MM.1S (cell line): ENCODE measurements around the gene KLF18.

Experiments used
- DNase-seq: peaks from one replicate; pipeline ENCODE4 v3.0.0-alpha.2; 2015
- H2AFZ ChIP-seq: fragments of 300-600 bp; sonication (generic); 2 replicates; pipeline ENCODE4 v1.6.0; 2016; ENCODE audit warnings: antibody characterized with exemption, low read length
- H3F3A ChIP-seq: fragments of 300-600 bp; sonication (generic); 2 replicates; pipeline ENCODE4 v1.6.1; 2016; ENCODE audit warnings: mild to moderate bottlenecking, antibody characterized with exemption, low read length, moderate library complexity, mixed read lengths; ENCODE audit not compliant: insufficient read depth
- H3K27ac ChIP-seq: fragments of 300-600 bp; sonication (generic); 2 replicates; pipeline ENCODE4 v1.5.1; 2016; ENCODE audit warnings: mild to moderate bottlenecking, low read length
- H3K27me3 ChIP-seq: fragments of 300-600 bp; sonication (generic); replicated peaks from 2 replicates; pipeline ENCODE4 v1.6.0; 2016; ENCODE audit warnings: low read length; ENCODE audit not compliant: insufficient read depth
- H3K36me3 ChIP-seq: fragments of 300-600 bp; sonication (generic); replicated peaks from 2 replicates; pipeline ENCODE4 v1.6.1; 2016; ENCODE audit warnings: mild to moderate bottlenecking, low read length, mixed read lengths; ENCODE audit not compliant: insufficient read depth
- H3K4me1 ChIP-seq: fragments of 300-600 bp; sonication (generic); 2 replicates; pipeline ENCODE4 v1.6.1; 2016; ENCODE audit warnings: low read length, mixed read lengths
- H3K4me2 ChIP-seq: fragments of 300-600 bp; sonication (generic); 2 replicates; pipeline ENCODE4 v1.6.0; 2016; ENCODE audit warnings: low read depth, low read length
- H3K4me3 ChIP-seq: fragments of 300-600 bp; sonication (generic); 2 replicates; pipeline ENCODE4 v1.5.1; 2016; ENCODE audit warnings: low read length, mixed read lengths
- H3K79me2 ChIP-seq: fragments of 300-600 bp; sonication (generic); 2 replicates; pipeline ENCODE4 v1.6.1; 2016; ENCODE audit warnings: mixed run types, low read length, mixed read lengths
- H3K9ac ChIP-seq: fragments of 300-600 bp; sonication (generic); 2 replicates; pipeline ENCODE4 v1.6.1; 2016; ENCODE audit warnings: low read length, mixed read lengths
- H3K9me2 ChIP-seq: fragments of 300-600 bp; sonication (generic); replicated peaks from 2 replicates; pipeline ENCODE4 v1.6.1; 2016; ENCODE audit warnings: mild to moderate bottlenecking, low read length, mixed read lengths; ENCODE audit not compliant: insufficient read depth
- H3K9me3 ChIP-seq: fragments of 300-600 bp; sonication (generic); replicated peaks from 2 replicates; pipeline ENCODE4 v1.6.1; 2016; ENCODE audit warnings: mild to moderate bottlenecking, low read length, mixed read lengths; ENCODE audit not compliant: insufficient read depth
- H4K20me1 ChIP-seq: fragments of 300-600 bp; sonication (generic); 2 replicates; pipeline ENCODE4 v1.6.1; 2016; ENCODE audit warnings: mild to moderate bottlenecking, low read length, moderate library complexity, mixed read lengths; ENCODE audit not compliant: insufficient read depth
- EZH2 ChIP-seq: fragments of 300-600 bp; sonication (generic); optimal IDR thresholded peaks from 2 replicates; pipeline ENCODE3; 2017; ENCODE audit warnings: low read depth, mild to moderate bottlenecking, antibody characterized with exemption, low read length, mixed read lengths
- EZH2phosphoT487 ChIP-seq: fragments of 300-600 bp; sonication (generic); IDR thresholded peaks from 2 replicates; pipeline ENCODE4 v1.6.1; 2018; ENCODE audit warnings: antibody characterized with exemption, low read length
- TF ChIP-seq, protein P1 (sequence below): fragments of 300-600 bp; sonication (generic); IDR thresholded peaks from 2 replicates; pipeline ENCODE4 v1.5.1; 2016; ENCODE audit warnings: antibody characterized with exemption, low read length, mixed read lengths

KLF18 gene

DNA sequence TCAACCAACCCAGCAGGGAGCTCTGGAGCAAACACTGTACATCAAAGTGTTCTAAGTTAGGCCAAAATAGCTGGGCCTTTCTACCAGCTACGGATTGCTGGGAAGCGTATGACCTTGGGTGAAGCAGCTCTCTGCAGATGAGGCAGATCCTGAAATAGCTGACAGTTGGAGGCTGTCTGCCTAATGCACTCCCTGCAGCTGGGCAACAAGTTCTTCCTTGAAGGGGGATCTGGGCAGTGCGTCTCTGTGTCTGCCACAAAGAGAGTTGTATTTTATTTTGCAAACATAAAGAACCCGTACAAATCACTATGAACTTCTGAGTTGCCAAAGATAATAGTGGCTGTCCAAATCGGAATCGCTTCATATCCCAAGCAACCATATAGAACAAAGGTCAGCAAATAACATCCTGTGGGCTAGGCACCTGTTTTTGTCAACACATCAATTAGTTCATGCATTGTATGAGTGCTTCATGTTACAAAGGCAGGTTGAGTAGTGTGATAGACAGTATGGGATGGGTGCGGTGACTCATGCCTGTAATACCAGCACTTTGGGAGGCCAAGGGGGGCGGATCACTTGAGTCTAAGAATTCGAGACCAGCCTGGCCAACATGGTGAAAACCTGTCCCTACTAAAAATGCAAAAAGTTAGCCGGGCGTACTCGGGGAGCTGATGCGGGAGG lies 51.9 kb downstream of the KLF18 start:
- Histone ChIP-seq H3K4me1 (no peaks in the 10 kb centered on the region), H3K36me3 (no peaks in the 10 kb centered on the region), H3K9me3 (no peaks in the 10 kb centered on the region), H3K4me2 (no peak overlapping the region), H2AFZ (no peak overlapping the region), H3F3A (no peaks in the 10 kb centered on the region), H3K27me3 (no peaks in the 10 kb centered on the region), H4K20me1 (no peaks in the 10 kb centered on the region), H3K9ac (no peak overlapping the region), H3K27ac (no peak overlapping the region), H3K79me2 (no peaks in the 10 kb centered on the region), H3K9me2 (no peaks in the 10 kb centered on the region), H3K4me3 (no peak overlapping the region)
- no peak for DNase-seq
- TF ChIP-seq EZH2 (no peak), EZH2phosphoT487 (no peak)
- TF ChIP-seq, protein P1, sequence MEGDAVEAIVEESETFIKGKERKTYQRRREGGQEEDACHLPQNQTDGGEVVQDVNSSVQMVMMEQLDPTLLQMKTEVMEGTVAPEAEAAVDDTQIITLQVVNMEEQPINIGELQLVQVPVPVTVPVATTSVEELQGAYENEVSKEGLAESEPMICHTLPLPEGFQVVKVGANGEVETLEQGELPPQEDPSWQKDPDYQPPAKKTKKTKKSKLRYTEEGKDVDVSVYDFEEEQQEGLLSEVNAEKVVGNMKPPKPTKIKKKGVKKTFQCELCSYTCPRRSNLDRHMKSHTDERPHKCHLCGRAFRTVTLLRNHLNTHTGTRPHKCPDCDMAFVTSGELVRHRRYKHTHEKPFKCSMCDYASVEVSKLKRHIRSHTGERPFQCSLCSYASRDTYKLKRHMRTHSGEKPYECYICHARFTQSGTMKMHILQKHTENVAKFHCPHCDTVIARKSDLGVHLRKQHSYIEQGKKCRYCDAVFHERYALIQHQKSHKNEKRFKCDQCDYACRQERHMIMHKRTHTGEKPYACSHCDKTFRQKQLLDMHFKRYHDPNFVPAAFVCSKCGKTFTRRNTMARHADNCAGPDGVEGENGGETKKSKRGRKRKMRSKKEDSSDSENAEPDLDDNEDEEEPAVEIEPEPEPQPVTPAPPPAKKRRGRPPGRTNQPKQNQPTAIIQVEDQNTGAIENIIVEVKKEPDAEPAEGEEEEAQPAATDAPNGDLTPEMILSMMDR = no peak
